HG03457 (cell line): Measurements from ENCODE around the gene TRABD2B.

Source experiments
- ATAC-seq: cut with Tn5 transposase; IDR thresholded peaks from one replicate; pipeline ENCODE4 v1.9.1; 2021; ENCODE audit warnings: moderate number of reproducible peaks; ENCODE audit not compliant: unreplicated experiment

TRABD2B gene

DNA sequence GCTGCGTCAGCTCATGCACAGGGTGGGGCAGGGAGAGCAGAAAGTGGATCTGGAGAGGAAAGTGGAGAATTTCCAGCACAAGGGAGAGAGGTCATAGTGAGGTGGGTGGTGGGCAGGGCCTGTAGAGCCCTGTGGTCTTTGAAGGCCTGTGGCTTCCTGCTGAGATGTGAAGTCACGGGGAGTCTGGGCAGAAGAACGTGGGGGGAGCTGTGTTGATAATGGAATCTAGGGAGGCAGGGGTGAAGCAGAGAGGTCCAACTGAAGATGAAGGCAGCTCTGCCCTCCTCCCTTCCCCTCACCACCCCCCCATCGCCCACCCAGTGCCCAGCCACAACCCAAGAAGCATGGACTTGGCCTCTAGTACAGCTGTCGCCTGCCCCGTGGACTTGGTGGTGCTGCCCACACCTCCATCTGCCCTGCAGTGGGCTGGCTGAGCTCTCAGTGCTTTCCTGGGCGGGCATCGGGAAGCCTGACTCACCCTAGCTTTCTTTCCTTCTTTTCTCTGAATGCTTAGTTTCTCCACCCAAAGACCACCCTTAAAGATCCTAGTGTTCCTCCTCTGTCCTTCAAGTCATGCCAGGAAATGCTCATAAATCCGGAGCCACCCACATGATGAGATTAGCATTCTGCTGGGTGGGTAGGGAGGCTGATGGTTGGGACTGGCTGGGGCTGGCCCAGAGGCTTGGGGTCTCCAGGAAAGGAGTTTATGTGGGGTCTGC lies 186.1 kb downstream of the TRABD2B start:
- ATAC-seq: no peak

- no peak for ATAC-seq
These were observed 187.7 kb downstream of the TRABD2B start for GRCh38 chr1:47809301-47810084.

DNA sequence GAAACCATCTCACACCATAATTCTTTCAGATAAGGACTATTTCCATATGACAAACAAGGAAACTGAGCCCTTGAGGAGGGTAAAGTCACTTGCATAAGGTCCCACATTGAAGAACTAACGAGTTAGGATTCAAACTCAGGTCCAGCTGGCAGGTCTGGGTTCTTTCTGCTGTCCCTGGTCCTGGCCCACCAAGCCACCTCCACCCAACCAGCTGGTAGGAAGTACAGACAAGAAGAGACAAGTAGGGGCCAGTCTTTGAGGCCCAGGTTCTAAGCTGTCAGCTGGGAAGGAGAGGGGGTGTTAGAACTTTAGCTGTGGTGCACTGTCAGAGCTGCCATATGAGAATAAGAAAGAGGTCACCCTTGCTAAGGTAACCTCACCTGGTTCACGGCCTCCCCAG lies 188.6 kb downstream of the TRABD2B start:
- no peak for ATAC-seq

DNA sequence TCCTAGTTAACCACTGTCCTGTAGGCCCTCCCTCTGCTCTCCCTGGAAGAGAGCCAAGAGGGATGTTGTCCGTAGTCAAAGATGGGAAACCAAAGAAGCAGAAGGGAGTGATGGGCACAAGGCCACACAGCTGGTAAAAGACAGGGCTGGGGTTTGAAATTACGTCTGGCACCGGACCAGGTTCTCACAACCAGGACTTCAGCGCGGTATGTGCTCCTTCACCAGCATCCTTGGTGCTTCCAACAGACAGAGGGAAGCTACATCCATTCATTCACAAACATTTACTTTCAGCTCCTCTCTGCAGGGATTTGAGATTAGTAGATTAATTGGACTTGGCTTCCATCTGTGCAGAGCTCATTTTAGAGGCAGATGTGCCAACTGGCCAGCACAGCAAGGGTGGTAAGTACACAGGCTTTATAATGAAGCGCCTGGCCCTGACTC lies 191.2 kb downstream of the TRABD2B start:
- ATAC-seq: no peak

- no peak for ATAC-seq
These were observed 192.2 kb downstream of the TRABD2B start for GRCh38 chr1:47805018-47805417.

DNA sequence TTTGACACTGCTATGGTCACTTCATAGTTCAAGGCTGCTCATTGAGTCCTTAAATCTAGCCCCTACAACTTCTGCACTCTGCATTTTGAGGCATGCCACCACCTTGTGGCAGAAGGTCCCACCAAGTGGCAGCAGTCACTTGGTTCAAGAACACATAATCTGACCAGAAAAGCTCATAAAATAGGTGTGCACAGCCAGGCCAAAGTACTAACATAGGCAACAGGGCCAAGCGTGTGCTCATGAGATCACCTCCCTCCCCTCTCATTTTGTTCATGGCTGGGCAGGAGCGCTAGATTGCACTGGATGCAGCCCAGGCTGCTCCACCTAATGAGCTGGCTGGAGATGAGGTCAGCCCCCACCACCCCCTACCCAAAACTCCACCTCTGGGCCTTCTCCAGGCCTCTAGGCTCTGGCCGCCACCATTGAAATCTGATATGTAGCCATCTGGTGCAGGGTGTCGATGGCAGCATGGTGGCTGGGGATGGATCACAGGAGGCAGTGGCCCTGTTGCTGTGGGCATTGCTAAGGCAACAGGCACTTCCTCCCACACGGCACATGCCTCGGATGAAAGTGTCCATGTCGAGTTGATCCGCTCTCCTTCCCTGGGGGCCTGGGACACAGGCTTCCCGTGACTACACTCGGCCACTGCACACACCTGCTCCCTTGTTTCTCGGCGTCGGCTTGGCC lies 193.2 kb downstream of the TRABD2B start:
- no peak for ATAC-seq

DNA sequence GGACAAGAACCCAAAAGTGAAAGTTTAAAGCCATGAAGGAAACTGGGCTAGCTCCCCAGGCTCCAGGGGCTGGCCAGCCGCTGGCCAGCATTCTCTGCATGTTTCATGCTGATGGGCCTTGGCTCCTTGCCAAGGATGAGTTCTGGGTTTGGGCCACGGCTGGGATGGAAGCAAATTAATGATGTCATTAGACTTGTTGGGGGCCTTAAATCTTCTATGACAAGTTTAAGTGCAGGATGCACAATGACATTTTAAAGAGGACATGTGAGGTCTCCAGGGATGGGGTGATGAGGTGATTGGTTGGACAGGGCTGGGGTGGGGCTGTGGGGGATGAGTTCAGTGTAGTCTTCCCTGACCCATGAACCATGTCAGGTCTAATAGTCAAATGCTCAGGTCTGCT lies 199.6 kb downstream of the TRABD2B start:
- no peak for ATAC-seq

DNA sequence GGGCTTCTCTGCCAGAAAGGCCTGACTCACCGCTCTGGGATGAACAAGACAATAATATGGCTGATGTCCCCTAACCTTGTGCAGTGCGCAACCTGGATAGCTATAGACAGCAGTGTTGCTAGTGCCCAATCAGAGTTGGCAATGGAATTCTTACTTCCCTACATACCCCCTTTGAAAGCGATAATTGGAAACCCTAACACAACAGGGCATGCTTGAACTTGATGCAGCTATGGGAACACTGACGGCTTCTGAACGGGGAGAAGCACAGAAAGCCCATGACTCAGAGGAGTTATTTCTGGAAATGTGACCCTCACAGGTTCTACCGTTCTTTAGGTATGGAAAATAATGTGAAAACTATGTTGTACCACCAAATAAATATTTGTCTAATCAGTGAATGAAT lies 200.6 kb downstream of the TRABD2B start:
- ATAC-seq: no peak

GRCh38 chr1:47795102-47795501 lies 202.1 kb downstream of the TRABD2B start:
- no peak for ATAC-seq

GRCh38 chr1:47794530-47794929 lies 202.7 kb downstream of the TRABD2B start:
- no peak for ATAC-seq

GRCh38 chr1:47794081-47794480 lies 203.1 kb downstream of the TRABD2B start:
- no peak for ATAC-seq

- ATAC-seq: no peak
These were observed 203.6 kb downstream of the TRABD2B start for GRCh38 chr1:47793563-47793962.

DNA sequence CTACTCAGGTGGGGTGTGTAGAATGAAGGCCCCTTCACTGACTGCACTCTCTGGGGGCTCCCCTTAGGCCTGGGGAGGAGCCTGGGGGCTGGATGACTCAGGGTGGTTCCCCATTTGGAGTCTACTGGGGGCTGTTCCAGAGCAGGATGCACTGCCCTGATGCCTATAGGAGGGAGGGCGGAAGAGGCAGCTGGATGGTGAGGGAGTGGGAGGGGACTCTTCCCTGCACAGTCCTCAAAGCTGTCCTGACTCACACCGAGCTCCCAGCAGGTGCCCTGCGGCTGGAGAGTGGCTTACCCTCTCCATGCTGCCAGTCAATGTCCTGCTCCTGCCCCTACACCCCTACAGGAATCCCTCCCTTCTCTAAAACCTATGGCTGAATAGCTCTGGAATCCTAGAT lies 204.4 kb downstream of the TRABD2B start:
- no peak for ATAC-seq

- ATAC-seq: no peak
These were observed 205.1 kb downstream of the TRABD2B start for GRCh38 chr1:47791879-47792608.

DNA sequence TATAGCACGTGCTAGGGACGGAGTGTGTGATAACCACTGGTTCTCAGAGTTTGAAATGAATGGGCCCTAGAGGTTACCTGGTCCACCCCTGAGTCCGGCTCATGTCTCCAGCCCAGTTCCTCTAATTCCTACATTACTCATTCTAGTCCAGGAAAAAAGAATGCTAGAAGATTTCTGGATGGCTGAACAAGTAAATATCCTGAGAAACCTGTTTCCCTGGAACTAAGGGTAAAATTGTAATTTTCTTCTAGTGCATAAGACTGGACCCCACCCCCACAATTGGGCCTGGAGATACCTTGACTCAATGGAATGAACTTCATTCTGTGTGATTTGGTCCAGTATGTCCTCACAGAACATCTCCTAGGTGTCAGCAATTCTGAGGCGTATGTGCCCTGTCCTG lies 208.4 kb downstream of the TRABD2B start:
- ATAC-seq: no peak

GRCh38 chr1:47787560-47787959 lies 209.6 kb downstream of the TRABD2B start:
- no peak for ATAC-seq

GRCh38 chr1:47786316-47786715 lies 210.9 kb downstream of the TRABD2B start:
- ATAC-seq: no peak

DNA sequence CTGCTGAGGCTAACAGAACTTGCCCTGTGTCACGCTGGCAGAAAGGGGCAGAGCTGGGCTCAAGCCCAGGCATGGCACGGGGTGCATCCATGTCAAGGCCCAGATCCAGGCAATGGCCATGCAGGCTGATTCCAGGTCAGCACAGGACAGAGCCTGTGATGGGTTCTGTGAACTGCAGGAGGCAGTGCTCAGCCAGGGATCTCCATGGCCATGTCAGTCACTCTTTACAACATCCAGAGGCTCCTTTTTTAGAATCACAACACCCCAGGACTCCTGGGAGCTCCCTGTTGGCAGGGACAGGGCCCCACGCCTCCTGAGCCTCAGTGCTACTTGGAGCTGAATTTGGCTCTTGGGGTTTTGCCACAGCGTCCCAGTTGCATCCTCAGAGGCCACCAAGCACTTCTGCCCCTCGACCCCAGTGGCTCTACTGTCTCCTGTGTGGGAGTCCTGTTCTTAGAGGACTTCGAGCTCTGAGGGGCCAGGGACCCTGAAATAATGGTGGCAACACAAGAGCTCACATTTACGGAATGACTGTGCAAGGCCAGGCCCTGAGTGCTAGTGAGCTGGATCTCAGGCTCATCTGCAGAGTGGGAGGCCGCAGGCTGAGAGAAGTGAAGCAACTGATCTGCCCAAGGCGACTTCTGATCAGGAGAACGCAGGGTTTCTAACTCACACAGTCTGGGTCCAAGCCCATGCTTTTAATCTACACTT lies 211.5 kb downstream of the TRABD2B start:
- ATAC-seq: no peak

DNA sequence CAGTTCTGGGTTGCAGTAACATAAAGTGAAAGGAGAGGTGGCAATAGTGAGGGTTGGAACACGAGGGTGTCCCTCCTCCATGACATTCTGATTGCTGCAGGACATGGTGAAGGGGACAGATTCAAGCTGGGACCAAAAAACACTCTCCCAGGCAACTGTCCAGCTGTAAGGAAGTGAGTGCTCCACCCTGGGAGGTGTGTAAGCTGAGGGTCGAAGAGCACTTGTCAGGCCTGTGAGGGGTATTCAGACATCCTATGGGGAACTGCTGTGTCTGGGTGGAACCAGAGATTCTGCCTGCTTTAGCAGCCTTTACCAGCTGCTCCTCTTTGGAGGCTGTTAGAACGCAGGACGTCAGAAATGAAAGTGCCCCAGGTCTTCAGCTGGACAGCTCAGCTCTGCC lies 212.1 kb downstream of the TRABD2B start:
- ATAC-seq: no peak

DNA sequence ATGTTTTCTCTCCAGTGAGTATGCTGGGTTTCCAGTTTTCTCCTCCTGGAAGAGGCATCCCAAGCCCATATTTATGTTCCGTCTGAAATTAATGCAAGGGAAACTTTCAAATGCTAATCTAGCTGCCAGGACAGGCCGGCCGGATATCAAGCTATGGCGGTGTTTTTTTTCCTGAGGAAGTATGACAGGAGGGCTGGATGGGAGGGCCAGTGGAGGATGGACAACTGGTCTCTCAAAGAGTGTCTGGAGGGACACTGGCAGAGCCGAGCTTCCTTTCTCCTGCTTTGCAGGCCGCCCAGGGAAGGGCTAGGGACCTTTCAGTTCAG lies 212.7 kb downstream of the TRABD2B start:
- ATAC-seq: no peak
